Gastrocnemius medialis (tissue), 4 donors: ENCODE data around the gene SULF2. TPM values are rescaled to one million over a fixed set of nuclear protein-coding genes. Genes with fewer than 3 reads are reported as not detected.
"Not testable (repeated sequence)": the region's sequence is repeated elsewhere in the genome, so short reads cannot be mapped to it uniquely, and the experiment has no call there.

ENCODE experiments used
- ATAC-seq, 2 donors: fragments of 150-250 bp; one replicate each; pipeline ENCODE4 v1.9.1; 2016
- DNase-seq, 2 donors: peaks; one replicate each; pipeline ENCODE4 v3.0.0-alpha.2; 2019
- H3K27ac ChIP-seq, 4 donors: fragments of 200-600 bp; sonication (generic); 1 replicate in 1 of 4; 2 replicates in 3 of 4; pipeline ENCODE4 v1.5.1; 2016 to 2018; ENCODE audit warnings: mild to moderate bottlenecking in 2 of 4, moderate library complexity in 1 of 4
- H3K27me3 ChIP-seq, 3 donors: fragments of 200-600 bp; sonication (generic) in 2 of 3; 1 replicate in 1 of 3; 2 replicates in 2 of 3; pipeline versions ENCODE4 v1.5.1 to v1.6.0; 2016 to 2019; ENCODE audit warnings: mild to moderate bottlenecking in 1 of 3, moderate library complexity in 1 of 3
- H3K36me3 ChIP-seq, 2 donors: fragments of 200-600 bp; sonication (generic) in 1 of 2; one replicate each; pipeline ENCODE4 v1.5.1; 2017 to 2018
- H3K4me1 ChIP-seq, 2 donors: fragments of 200-600 bp; sonication (generic) in 1 of 2; one replicate each; pipeline ENCODE4 v1.5.1; 2016 to 2017; ENCODE audit warnings: mild to moderate bottlenecking in 2 of 2
- H3K4me3 ChIP-seq, 4 donors: fragments of 200-600 bp; sonication (generic) in 3 of 4; 1 replicate in 1 of 4; 2 replicates in 3 of 4; pipeline ENCODE4 v1.5.1; 2016 to 2019; ENCODE audit warnings: mild to moderate bottlenecking in 2 of 4
- H3K9me3 ChIP-seq, 3 donors: fragments of 200-600 bp; sonication (generic) in 2 of 3; 1 replicate in 1 of 3; 2 replicates in 2 of 3; pipeline ENCODE4 v1.5.1; 2016 to 2019
- CTCF ChIP-seq, 5 experiments: fragments of 450-650 bp in 3 of 5; fragments of 200-600 bp in 2 of 5; sonication (generic) in 2 of 5; IDR thresholded peaks in 4 of 5; conservative IDR thresholded peaks in 1 of 5; 1 replicate in 4 of 5; 2 replicates in 1 of 5; pipeline ENCODE4 v1.5.1; 2016 to 2019; ENCODE audit warnings: antibody characterized with exemption in 5 of 5, mild to moderate bottlenecking in 3 of 5, moderate library complexity in 3 of 5
- POLR2A ChIP-seq, 2 donors: fragments of 450-650 bp; IDR thresholded peaks; one replicate each; pipeline ENCODE4 v1.6.1; 2017; ENCODE audit warnings: antibody characterized with exemption in 2 of 2, mild to moderate bottlenecking in 2 of 2, moderate library complexity in 2 of 2
- in situ Hi-C, 4 donors: fragments of 200-750 bp; cut with MboI; loops; one replicate each; pipeline versions ENCODE4 v1.15.0 to v1.8.0; 2017; ENCODE audit warnings: low sequenced_read_pairs in 4 of 4
- intact Hi-C: fragments of 100-400 bp; cut with DNase I; formaldehyde crosslinking; loops from one replicate; pipeline ENCODE4 v1.15.1; 2023; ENCODE audit warnings: low total_unique reads
- total RNA-seq, 4 donors: library from RNA; depleted of rRNA; stranded (reverse); fragments of >200 nt; gene quantifications; one replicate each; pipeline versions ENCODE4 v1.1.0 to v1.2.3, GENCODE V29; 2016

SULF2 gene
- total RNA-seq, 4 donors from 2014 or later: 9.8 to 18.8 (median 16.8) TPM

- Histone ChIP-seq H3K36me3 (no peaks in the 10 kb centered on the region), H3K4me3 (no peak overlapping the region), H3K27ac (no peak overlapping the region), H3K4me1 (no peaks in the 10 kb centered on the region), H3K27me3 (peaks cover 0 to 7% (median 2%) of the 10 kb centered on the region in 3 donors), H3K9me3 (no peaks in the 10 kb centered on the region)
- ATAC-seq: no peak
- DNase-seq: no peak
- intact Hi-C loops: no loop called here
- in situ Hi-C loops: no loop called here
- no peak for TF ChIP-seq POLR2A (IDR thresholded peaks at IDR 0.05)
- TF ChIP-seq CTCF (IDR thresholded peaks at IDR 0.05 in 4 of 5, conservative IDR thresholded peaks at IDR 0.05 in 1 of 5): no peak
Observed at GRCh38 chr20:47805951-47806350, 20.7 kb upstream of the SULF2 start.

GRCh38 chr20:47804972-47805371 lies 19.7 kb upstream of the SULF2 start:
- H3K36me3 ChIP-seq, in situ Hi-C loops, DNase-seq, H3K27me3 ChIP-seq, H3K9me3 ChIP-seq, intact Hi-C loops, H3K4me1 ChIP-seq, H3K4me3 ChIP-seq, H3K27ac ChIP-seq, ATAC-seq: not testable (repeated sequence)

- H3K27me3 ChIP-seq, in situ Hi-C loops, H3K4me1 ChIP-seq, ATAC-seq, H3K4me3 ChIP-seq, intact Hi-C loops, H3K9me3 ChIP-seq, H3K27ac ChIP-seq, DNase-seq, H3K36me3 ChIP-seq: not testable (repeated sequence)
Observed at GRCh38 chr20:47804224-47804825, 19.0 kb upstream of the SULF2 start.

- in situ Hi-C loops (no loop called here), intact Hi-C loops (no loop called here)
- Histone ChIP-seq H3K27ac (no peak overlapping the region), H3K4me1 (no peaks in the 10 kb centered on the region), H3K27me3 (peaks cover 0 to 2% (median 2%) of the 10 kb centered on the region in 3 donors), H3K36me3 (no peaks in the 10 kb centered on the region), H3K4me3 (no peak overlapping the region), H3K9me3 (no peaks in the 10 kb centered on the region)
- ATAC-seq (no peak), DNase-seq (no peak)
- TF ChIP-seq CTCF (IDR thresholded peaks at IDR 0.05 in 4 of 5, conservative IDR thresholded peaks at IDR 0.05 in 1 of 5): no peak
- no peak for TF ChIP-seq POLR2A (IDR thresholded peaks at IDR 0.05)
Observed at GRCh38 chr20:47802975-47803374, 17.7 kb upstream of the SULF2 start.

GRCh38 chr20:47802226-47802920 lies 17.1 kb upstream of the SULF2 start:
- intact Hi-C loops: no loop called here
- H3K36me3 ChIP-seq: no peaks in the 10 kb centered on the region
- in situ Hi-C loops: no loop called here
- H3K27ac ChIP-seq: no peak overlapping the region
- TF ChIP-seq POLR2A (IDR thresholded peaks at IDR 0.05): no peak
- no peak for TF ChIP-seq CTCF (IDR thresholded peaks at IDR 0.05 in 4 of 5, conservative IDR thresholded peaks at IDR 0.05 in 1 of 5)
- ATAC-seq (no peak), DNase-seq (no peak)
- no peaks in the 10 kb centered on the region for H3K9me3 ChIP-seq
- no peak overlapping the region for H3K4me3 ChIP-seq
- no peaks in the 10 kb centered on the region for H3K4me1 ChIP-seq
- H3K27me3 ChIP-seq: peaks cover 0 to 2% (median 2%) of the 10 kb centered on the region in 3 donors
